ENCODE measurements around the gene FES.
A peak's percentile ranks its signal among the peaks of the same experiment; 100 is the strongest.

FES gene

DNA sequence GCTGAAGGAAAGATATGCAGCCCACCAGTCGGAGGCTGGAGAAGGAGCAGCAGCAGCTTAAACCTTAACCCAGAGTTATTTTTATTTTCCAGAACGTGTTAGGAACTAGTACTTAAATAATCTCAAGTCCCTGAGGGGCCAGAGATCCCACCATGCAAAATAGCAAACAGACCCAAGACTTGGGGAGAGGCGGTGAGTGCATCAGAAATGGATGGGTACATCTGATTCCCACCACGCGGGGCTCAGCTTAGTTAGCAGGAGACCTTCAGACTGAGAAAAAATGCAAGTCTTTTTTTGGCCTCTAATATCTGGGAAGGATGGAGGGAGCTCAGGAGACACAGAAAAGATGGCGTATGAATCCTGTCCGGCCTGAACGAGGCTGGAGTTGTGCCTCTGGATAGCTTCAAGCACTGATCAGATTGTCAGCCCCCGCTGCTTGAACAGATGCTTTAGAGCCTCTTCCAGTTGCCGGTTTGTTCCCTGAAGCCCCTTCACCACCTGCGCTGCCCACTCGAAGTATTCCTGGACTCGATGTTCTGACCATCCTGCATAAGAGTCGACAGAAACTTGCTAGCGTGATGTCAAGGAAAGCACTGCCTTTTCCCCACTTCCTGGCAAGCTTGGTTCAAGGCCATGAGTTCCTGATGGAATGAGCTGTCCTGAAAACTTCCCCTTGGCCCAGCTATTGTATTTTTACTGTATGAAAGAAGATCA lies 46.7 kb downstream of the FES start:
- DNase-seq (ENCODE audit: low read depth in 2 of 2) = no peak

DNA sequence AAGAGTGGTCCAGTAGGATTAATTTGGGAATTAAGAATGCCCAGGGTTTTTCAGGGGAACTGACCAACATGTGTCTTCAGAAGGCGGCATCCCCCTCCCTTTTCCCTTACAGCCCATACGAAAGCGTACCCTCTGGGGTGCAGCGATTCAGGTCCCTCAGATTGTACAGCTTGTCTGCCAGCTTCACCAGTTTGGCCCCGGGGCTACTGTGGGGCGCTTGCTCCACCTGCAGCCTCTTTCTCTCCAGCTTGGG lies 47.2 kb downstream of the FES start:
- DNase-seq (ENCODE audit: low read depth in 2 of 2) = no peak

DNA sequence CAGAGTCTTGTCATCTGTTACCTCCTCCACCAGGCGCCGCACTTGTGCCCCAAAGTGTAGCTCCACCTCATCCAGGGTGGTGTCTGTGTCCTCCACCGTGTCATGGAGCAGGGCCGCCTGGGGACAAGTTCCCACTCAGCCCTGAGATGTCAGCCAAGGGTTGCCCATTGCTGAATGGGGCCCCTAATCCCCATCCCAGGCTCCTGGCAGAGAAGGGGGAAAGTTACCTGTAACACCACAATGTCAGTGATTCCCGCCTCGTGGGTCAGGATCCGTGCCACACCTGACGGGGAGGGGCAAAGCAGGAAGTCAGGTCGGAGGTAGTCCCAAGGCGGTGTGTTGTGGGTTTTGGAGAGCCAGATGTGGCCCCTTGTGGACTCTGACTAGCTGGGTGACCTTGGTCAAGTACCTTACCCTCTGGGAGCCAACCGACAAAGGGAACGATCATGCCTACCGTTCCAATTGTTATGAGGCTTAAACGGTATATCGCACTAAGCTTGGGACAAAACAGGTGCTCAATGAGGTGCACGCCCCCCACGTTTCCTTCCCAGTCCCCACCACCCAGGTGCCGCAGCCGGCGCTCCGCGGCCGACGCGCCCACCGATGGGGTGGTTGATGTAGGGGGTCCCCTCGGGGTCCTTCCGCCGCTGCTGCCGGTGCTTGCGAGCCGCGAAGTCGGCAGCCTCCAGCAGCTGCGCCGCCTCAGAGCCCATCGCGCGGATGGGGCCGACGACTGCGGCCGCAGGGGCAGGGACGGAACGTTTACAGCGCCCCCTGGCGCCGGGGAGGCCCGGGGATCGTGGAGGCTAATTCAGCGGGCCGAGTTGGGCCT lies 47.7 kb downstream of the FES start, which contains the start of gene HDDC3:
Gene HDDC3 (minus strand): TSS at position 722 of the 832 bp plus-strand sequence. CDS start 9 bp downstream, at position 713.
- peak; percentile 80 to 84 for DNase-seq (ENCODE audit: low read depth in 2 of 2)

DNA sequence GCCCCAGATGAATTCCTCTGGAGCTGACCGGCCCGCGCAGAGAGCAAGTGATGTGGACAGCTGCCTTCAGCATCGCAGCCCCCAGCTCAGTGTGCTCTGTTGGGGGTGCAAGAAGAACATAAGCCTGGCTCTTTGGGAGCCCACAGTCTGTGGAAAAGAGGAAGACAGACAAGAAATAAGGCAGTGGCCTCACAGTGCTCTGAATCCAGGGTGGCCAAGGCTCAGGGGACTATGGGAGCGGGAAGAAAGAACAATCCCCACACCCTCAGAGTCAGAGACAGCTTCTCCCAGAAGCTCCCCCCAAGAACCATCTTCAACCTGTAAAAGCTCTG lies 48.3 kb downstream of the FES start:
- no peak for DNase-seq (ENCODE audit: low read depth in 2 of 2)

DNA sequence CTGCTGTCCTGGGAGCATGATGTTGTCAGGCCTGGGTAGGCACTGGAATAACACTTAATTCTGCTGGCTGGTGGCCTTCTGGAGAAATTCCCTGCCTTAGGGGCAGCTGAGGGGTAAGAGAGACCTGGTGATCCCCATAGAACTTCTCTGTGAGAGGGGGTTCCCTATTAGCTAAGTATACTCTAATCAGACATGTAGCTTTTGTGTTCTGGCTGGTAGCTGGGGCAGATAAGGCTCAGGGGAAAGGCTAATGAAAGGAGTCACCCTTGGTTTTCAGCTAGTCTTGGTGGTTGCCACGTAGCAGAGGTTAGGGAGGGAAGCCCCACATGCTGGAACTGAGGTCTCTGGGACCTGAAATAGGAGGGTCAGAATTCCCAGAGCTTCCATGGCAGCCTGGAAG lies 49.0 kb downstream of the FES start:
- no peak for DNase-seq (ENCODE audit: low read depth in 2 of 2)

DNA sequence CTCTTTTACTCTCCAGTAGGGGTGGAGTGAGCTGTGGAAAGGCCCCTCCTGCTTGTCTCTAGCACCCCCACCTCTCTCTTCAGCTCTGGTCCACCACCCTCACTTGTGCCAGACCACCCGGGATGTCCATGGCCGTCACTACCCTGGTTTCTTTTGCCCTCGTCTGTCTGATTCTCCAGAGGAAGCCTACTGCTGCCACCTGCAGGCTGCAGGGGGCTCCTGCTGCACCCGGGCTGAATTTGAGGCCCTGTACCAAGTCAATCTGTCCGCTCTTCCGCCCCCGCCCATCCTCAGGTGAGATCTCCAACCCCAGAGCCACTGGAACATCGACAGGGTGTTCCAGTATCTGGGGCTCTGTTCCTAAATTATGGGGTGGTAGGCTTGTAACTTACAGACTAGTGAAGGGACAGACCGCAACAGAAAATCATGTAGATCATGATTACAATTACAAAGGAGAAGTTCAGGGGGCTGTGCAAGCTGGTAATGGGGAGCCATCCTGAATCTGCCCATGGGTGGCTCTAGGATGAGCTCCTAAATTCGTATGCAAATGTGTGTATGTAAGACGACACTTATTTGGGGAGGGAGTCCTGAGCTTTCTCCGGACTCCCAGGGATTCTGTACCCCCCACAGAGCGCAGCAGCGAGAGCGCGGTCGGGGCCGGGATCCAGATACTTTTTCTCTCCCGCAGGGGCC lies 50.1 kb downstream of the FES start:
- peak; percentile 73 to 74 for DNase-seq (ENCODE audit: low read depth in 2 of 2)

DNA sequence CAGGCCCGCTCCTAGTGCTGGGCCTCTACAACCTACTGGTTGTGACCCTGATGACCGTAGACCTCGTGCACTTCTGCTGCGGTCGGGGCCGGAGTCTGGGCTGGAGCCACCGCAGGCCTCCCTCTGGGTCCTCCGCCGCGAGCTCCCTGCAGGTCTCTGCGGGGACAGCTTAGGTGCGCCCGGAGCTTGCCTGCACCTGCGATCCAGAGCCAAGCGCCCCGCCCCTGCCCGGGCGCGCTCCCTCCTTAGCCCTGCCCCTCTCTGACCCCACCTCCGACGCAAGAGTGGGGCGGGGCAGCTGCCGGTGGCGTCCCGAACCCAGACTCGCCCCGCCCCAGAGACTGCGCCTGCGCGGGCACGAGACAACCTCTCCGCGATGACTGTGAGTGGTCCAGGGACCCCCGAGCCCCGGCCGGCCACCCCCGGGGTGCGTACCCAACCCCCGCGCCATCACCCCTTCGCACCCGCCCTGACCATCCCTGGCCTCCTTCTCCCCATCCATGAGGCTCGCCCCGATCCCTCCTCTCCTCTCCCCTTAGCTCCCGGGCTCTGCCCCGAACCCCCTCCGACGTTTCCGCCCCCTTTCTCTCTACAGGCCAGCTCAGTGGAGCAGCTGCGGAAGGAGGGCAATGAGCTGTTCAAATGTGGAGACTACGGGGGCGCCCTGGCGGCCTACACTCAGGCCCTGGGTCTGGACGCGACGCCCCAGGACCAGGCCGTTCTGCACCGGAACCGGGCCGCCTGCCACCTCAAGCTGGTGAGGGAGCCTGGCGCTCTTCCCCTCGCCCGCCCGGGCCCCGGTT lies 50.8 kb downstream of the FES start, which contains the start of gene UNC45A:
Gene UNC45A (plus strand): TSS at position 337 of the 803 bp plus-strand sequence. CDS start 40 bp downstream, at position 377.
- DNase-seq (ENCODE audit: low read depth in 2 of 2) = peak; percentile 90 to 94

DNA sequence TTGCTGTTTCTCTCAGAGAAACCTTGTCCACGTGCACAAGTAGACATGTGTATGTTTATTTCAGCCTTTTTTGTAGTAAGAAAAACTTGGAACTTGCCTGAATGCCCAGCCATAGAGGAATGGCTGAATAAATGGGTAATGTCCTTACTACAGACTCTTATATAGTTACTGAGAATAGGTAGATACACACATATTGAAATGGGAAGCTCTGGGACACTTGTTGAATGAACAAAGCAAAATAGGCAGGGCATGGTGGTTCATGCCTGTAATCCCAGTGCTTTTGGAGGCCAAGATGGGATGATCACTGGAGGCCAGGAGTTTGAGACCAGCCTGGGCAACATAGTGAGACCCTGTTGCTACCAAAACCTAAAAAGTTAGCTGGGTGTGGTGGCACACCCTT lies 52.5 kb downstream of the FES start:
- DNase-seq (ENCODE audit: low read depth in 2 of 2) = no peak

DNA sequence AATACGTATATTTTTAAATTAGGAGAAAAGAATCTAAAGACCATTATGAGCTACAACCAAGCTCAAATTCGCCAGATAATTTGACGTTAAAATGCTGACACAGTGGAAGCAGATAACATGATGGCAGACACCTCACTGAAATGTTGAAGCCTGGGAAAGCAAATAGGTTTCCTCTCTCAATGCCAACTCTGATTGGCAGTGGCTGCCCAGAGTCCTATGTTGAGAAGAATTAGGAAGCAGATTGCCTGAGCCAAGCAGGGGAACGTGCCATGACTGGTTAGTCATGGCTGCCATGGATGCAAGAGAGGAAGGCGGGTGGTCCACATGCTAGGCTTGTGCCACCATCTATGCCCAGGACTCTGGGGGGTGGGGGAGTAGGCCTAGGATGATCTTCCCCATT lies 54.0 kb downstream of the FES start:
- no peak for DNase-seq (ENCODE audit: low read depth in 2 of 2)

DNA sequence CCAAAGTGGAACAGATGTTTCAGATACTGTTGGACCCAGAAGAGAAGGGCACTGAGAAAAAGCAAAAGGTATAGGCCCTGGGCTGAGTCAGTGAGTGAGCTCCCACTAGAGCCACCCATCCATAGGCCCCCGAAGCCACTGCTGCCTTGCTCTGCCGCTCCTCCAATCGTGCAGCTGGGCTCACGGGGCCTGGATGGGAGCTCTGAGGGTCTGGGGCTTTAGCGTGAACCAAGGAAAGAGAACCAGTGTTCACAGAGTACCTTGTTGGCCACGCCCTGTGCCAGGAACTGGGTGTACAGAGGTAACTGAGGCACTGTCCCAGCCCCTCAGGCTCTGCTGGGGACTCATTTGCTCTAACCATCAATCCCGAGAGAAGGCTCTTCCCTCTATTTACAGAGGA lies 55.5 kb downstream of the FES start:
- no peak for DNase-seq (ENCODE audit: low read depth in 2 of 2)

DNA sequence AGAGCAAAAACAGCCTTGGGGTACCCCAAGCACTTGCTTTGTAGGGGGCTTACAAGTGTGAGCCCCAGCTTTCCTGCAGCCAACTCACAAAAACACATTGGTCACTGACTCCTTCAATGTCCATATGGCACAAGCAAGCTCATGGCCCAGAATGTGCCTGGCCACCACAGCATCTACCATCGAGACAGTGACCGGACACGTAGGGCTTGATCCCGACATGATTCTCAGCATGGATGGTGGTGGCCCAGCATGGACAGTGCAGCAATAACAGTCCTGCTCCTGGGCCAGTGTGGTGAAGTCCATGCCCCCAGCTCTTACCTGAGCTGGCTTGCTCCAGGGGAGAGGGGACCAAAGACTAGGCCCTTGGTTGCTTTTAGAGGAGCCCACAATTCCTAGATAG lies 56.7 kb downstream of the FES start:
- no peak for DNase-seq (ENCODE audit: low read depth in 2 of 2)

DNA sequence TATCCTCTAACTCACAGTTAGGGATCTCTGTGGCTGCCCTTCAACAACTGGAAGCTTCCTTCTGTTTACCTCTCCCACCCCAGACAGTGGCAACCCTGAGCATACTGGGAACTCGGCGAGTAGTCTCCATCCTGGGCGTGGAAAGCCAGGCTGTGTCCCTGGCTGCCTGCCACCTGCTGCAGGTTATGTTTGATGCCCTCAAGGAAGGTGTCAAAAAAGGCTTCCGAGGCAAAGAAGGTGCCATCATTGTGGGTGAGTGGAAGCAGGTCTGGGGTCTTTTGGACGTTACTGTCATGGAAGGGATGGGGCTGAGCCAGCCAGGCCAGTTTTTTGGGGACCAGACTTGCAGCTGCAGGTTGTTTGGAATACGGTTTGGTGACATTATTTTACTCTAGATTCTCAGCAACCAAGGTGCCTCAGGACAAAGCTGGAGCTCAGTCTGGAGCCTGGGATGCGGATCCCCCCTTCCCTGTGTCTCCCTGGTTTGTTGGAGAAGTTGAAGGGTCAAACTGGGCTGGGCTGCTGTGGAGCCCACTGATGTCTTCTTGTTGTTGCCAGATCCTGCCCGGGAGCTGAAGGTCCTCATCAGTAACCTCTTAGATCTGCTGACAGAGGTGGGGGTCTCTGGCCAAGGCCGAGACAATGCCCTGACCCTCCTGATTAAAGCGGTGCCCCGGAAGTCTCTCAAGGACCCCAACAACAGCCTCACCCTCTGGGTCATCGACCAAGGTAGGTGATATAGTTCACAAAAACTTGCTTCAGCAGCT lies 58.2 kb downstream of the FES start:
- DNase-seq (ENCODE audit: low read depth in 2 of 2) = no peak

DNA sequence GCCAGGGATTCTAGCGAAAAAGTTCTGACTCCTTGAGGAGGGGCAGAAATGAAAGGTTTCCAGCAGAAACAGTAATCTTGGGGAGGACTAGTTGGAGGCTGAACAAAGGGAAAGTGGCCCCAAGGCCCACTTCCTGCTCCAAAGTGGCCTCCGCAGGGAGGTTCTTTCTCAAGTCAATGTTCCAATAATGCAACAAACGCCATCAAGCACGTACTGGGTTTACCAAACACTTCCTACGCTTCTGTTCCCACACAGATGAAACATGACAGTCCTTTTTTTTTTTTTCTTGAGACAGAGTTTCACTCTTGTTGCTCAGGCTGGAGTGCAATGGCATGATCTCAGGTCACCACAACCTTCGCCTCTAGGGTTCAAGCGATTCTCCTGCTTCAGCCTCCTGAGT lies 60.8 kb downstream of the FES start:
- DNase-seq (ENCODE audit: low read depth in 2 of 2) = no peak
